HG02678 (cell line): Measurements from ENCODE around the gene ADGRE2.

Source experiments
- ATAC-seq: cut with Tn5 transposase; IDR thresholded peaks from one replicate; pipeline ENCODE4 v1.9.1; 2021; ENCODE audit warnings: mild to moderate bottlenecking, moderate library complexity; ENCODE audit not compliant: unreplicated experiment

ADGRE2 gene

GRCh38 chr19:14748601-14749000 lies 29.8 kb downstream of the ADGRE2 start:
- ATAC-seq: no peak

DNA sequence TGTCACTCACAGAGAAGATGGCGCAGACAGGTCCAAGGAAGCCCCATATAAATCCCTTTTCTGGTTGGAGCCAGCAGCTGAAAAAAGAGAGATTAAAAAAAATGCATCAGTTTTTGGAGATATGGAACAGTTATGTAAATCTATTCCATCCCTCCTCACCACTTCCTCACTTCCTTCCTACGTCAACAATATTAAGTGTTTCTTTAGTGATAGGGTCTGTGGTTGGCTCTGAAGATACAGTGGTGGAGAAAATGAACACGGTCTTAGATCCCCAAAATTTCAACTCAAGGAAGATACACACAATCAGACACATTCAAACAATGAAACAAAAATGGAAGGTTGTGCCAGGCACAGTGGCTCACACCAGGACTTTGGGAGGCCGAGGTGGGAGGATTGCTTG lies 31.5 kb downstream of the ADGRE2 start:
- ATAC-seq: no peak

GRCh38 chr19:14735915-14736314 lies 42.4 kb downstream of the ADGRE2 start:
- no peak for ATAC-seq

DNA sequence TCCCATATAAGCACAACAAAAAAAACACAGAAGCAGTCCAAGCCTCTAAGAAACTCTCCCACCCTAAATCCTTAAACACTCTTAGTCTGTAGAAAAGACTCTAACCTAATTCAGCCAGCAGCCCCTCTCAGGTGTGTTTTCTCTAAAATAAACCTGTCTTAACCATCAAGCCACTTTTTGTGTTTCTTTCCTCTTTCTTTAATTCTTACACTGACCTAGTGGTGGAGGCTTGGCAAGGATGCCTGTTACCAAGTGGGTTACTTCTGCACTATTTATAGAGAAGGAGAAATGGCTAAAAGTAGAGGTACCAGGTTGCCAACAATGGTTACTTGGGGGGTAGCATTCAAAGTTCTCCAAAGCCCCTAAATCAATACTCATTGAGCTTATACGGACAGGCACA lies 44.8 kb downstream of the ADGRE2 start:
- ATAC-seq: no peak

DNA sequence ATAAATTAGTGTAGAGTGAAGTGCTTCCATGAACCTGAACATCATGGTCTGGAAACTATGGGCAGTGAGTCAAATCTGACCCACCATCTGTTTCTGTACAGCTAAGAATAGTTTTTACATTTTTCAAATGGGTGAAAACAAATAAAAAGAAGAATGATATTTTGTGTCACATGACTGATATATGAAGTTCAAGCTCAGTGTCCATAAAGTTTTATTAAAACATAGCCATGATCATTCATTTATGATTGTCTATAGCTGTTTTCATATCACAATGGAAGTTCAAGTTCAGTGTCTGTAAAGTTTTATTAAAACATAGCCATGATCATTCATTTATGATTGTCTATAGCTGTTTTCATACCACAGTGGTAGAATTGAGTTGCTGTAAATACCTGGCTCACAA lies 45.9 kb downstream of the ADGRE2 start:
- no peak for ATAC-seq

DNA sequence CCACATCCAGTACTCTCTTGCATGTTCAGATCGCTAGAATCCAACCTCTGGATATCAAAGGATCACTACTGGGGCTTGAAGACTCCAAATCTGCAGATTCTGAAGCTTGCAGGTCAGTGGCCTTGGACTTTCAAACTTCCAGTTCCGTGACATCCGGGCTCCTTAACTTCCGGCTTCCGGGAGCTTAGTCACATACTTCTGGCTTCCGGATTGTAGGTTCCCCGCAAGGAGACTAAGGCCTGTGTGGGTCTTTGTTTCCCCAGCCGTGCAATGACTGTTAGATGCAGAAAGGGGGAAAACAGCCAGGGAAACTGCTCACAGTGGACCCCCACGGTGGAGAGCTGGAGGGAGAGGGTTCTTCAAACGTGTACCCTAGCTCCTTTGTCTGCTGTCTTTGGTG lies 47.2 kb downstream of the ADGRE2 start:
- no peak for ATAC-seq

- ATAC-seq: no peak
These were observed 49.8 kb downstream of the ADGRE2 start for GRCh38 chr19:14728595-14728994.

DNA sequence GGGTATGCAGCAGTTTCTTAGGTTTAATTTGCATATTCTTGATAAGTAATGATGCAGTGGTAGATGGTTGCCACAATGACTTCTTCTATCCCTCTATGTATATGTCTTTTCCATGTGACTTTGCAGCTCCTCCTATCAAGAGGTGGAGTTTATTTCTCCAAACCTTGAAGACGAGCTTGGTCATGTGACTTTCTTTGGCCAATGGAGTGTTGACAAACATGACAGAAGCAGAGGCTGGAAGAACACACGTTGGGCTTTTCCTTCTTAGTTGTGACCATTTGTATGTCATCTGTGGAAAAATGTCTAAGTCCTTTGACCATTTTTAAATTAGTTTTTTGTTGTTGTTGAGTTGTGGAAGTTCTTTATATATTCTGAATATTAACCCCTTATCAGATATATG lies 56.2 kb downstream of the ADGRE2 start:
- ATAC-seq: no peak

DNA sequence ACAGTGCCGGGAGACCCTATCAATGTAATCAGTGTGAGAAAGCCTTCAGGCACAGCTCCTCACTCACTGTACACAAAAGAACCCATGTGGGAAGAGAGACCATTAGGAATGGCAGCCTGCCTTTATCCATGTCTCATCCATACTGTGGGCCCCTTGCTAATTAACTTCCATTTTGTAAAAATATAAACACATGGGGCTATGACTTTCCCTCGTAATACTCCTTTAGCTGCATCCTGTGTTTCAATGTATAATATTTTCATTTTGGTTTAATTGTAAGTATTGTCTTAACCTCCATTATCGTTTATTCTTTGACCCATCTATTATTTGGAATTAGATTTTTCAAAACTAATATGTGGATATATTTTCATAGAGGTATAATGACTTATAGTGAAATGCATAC lies 59.2 kb downstream of the ADGRE2 start:
- ATAC-seq: no peak

- no peak for ATAC-seq
These were observed 59.7 kb downstream of the ADGRE2 start for GRCh38 chr19:14718522-14719116.

DNA sequence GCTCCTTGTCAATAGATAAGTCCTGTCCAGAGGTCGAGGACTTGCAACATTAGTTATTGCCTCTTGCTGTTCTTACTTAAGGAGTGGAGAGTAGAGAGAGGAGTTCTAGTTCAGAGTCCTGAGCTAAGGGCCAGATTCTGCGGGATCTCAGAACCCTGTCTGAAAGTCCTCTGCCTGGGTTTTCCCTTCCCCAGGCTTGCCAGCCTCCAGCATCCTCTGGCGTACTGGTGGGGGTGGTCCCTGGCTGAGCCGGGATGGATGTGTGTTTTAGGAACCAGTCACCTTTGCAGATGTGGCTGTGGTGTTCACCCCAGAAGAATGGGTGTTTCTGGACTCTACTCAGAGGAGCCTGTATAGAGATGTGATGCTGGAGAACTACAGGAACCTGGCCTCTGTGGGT lies 62.5 kb downstream of the ADGRE2 start:
- ATAC-seq: no peak

DNA sequence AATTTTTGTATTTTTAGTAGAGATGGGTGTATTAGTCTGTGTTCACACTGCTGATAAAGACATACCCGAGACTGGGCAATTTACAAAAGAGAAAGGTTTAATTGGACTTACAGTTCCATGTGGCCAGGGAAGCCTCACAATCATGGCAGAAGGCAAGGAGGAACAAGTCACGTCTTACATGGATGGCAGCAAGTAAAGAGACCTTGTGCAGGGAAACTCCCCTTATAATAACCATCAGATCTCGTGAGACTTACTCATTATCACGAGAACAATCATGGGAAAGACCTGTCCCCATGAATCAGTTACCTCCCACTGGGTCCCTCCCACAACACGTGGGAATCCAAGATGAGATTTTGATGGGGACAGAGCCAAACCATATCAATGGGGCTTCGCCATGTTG lies 73.9 kb downstream of the ADGRE2 start:
- ATAC-seq: no peak

- ATAC-seq: no peak
These were observed 74.5 kb downstream of the ADGRE2 start for GRCh38 chr19:14703833-14704232.

GRCh38 chr19:14700711-14701375 lies 77.5 kb downstream of the ADGRE2 start:
- no peak for ATAC-seq

- no peak for ATAC-seq
These were observed 78.7 kb downstream of the ADGRE2 start for GRCh38 chr19:14699641-14700040.

DNA sequence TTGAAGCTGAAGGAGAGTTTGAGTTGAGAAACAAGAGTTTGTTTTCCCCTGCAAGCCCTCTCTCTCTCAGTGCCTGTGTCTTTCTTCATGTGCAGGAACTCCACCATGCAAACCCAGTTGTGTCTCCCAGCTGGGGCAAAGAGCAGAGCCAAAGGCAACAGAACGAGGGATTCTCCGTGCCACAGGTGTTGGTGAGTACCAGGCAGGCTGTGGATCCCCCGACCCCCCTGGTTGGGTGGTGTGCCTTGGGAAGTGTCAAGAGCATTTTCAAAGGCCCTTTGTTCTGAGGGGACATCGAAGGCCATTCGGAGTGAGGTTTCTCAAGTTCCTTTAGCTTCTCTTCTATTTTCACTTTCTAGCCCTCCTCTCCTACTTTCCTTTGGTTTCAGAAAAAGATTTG lies 82.9 kb downstream of the ADGRE2 start:
- no peak for ATAC-seq

GRCh38 chr19:14694641-14695266 lies 83.6 kb downstream of the ADGRE2 start:
- ATAC-seq: no peak

DNA sequence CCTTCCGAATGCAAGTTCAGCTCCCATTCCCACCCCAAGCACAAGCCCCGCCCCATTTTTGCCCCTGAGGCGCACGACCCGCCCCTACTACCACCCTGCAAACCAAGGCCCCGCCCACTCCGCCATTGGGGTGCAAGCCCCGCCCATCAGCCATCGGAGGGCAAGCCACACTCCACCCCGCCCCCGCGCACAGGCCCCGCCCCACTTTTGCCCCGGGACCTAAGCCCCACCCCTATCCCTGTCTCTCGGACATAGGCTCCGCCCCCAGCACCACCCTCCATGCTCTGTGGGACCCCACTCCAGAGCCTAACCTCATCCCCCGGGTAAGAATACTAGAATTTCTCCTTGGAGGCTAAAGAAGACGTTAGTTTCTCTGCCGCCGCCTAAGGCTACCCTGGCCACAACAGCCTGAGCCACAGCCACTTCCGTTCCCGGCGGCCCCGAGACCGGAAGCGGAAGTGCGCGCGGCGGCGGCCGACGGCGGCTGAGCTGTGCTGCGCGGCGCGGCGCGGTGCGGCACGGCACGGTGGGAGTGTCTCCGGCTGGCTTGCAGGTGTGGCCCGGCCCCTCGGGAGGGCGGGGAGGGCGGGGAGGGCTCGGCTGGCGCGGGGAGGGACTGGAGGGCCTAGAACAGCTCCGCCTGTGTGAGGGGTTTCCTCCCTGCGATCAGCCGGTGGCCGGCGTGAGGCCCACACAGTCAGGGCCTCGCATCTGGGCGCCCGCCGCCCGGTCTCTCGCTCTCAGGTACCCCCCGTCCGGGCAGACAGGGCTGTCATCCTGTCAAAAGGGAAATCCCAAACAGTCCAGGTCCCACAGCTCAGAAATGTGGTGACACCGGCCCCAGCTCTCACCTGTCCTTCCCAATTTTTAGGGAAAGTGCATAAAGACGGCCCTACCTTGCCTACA lies 88.5 kb downstream of the ADGRE2 start, which contains the start of gene ZNF333:
TSS of gene ZNF333 (plus strand) at position 451 of the 906 bp plus-strand sequence. CDS start 3,444 bp downstream, outside the sequence.
- peak; percentile 92 for ATAC-seq

DNA sequence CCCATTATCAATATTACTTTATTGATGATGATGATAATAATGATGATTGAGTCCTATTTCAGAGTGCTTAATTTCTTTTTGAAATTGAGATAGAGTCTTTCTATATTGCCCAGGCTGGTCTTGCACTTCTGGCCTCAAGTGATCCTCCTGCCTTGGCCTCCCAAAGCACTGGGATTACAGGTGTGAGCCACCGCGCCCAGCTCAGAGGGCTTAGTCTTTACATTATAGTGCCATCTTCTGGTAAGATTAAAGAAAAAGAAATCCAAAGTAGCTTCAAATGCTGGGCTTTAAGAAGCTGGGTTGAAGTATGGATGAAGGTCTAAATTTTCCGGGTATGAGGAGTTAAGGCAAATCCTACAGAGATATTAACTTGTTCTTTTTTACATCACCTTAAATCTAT lies 91.9 kb downstream of the ADGRE2 start:
- no peak for ATAC-seq

GRCh38 chr19:14683439-14683838 lies 94.9 kb downstream of the ADGRE2 start:
- ATAC-seq: no peak
